Kidney epithelial cell (primary cell): ENCODE data around the gene PRKAR2B. TPM values are rescaled to one million over a fixed set of nuclear protein-coding genes. Genes with fewer than 3 reads are reported as not detected.
A peak's percentile ranks its signal among the peaks of the same experiment; 100 is the strongest.

Experiments used
- DNase-seq: peaks from one replicate; pipeline ENCODE4 v3.0.0-alpha.2; 2010; ENCODE audit warnings: low read depth
- H3K27me3 ChIP-seq: 2 replicates; pipeline ENCODE4 v1.6.0; 2011; ENCODE audit warnings: low read length; ENCODE audit not compliant: control insufficient read depth, insufficient read depth
- H3K36me3 ChIP-seq: 2 replicates; pipeline ENCODE4 v1.5.1; 2011; ENCODE audit warnings: low read length; ENCODE audit not compliant: control insufficient read depth, insufficient read depth
- H3K4me3 ChIP-seq: 2 replicates; pipeline ENCODE4 v1.5.1; 2011; ENCODE audit warnings: low read depth, mild to moderate bottlenecking, control low read depth, low read length
- total RNA-seq: library from RNA; depleted of rRNA; stranded (reverse); fragments of >200 nt; gene quantifications from 2 replicates; pipeline ENCODE4 v1.2.3, GENCODE V29; 2015
- TF ChIP-seq, protein P1 (sequence below): IDR thresholded peaks from 2 replicates; pipeline ENCODE4 v1.5.1; 2011; ENCODE audit warnings: mild to moderate bottlenecking, moderate library complexity, low read length, control low read depth, inconsistent platforms; ENCODE audit not compliant: insufficient read depth, poor library complexity, severe bottlenecking

Gene PRKAR2B
- total RNA-seq, 1 donor from 2014 or later, result 3.7 TPM

DNA sequence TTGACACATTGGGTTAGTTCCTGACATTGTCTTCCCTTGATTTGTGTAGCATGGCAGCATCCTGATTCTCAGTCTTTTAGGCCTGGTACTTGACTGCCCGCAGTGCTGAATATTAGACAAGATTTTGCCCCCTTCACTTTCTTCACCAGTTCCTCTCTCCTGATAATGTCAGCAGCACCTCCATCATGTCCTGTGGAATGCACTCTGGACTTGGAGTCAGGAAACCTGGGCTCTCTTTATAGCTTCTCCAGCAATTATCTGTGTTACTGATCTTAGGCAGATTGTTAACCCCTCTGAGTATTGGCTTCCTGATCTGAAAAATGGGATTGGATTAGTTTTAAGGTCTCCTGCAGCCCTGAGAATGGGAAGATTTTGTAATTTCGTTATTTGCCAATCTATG lies 143.3 kb downstream of the PRKAR2B start:
- Histone ChIP-seq H3K27me3 (no peaks in the 10 kb centered on the region), H3K4me3 (no peak overlapping the region), H3K36me3 (no peaks in the 10 kb centered on the region)
- TF ChIP-seq, protein P1, sequence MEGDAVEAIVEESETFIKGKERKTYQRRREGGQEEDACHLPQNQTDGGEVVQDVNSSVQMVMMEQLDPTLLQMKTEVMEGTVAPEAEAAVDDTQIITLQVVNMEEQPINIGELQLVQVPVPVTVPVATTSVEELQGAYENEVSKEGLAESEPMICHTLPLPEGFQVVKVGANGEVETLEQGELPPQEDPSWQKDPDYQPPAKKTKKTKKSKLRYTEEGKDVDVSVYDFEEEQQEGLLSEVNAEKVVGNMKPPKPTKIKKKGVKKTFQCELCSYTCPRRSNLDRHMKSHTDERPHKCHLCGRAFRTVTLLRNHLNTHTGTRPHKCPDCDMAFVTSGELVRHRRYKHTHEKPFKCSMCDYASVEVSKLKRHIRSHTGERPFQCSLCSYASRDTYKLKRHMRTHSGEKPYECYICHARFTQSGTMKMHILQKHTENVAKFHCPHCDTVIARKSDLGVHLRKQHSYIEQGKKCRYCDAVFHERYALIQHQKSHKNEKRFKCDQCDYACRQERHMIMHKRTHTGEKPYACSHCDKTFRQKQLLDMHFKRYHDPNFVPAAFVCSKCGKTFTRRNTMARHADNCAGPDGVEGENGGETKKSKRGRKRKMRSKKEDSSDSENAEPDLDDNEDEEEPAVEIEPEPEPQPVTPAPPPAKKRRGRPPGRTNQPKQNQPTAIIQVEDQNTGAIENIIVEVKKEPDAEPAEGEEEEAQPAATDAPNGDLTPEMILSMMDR, result no peak
- no peak for DNase-seq

DNA sequence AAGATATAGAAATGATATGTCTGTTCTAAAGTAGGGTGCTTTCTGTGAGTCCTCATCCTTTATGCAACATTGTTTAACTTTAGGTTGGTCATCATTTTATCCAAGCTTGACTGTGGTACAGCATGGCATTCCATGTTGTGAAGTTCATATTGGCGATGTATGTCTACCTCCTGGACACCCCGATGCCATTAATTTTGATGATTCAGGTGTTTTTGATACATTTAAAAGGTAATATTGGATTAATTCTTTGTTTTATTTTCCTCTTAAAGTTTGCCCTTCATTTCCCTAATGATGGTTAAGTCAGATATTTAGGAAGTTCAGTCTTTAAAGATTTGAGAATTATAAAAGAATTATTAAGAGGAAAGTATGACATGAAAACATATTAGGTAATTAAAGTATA lies 145.6 kb downstream of the PRKAR2B start:
- TF ChIP-seq, protein P1, result no peak
- H3K36me3 ChIP-seq, result no peaks in the 10 kb centered on the region
- H3K27me3 ChIP-seq, result no peaks in the 10 kb centered on the region
- no peak overlapping the region for H3K4me3 ChIP-seq
- no peak for DNase-seq

- Histone ChIP-seq H3K4me3 (no peak overlapping the region), H3K36me3 (no peaks in the 10 kb centered on the region), H3K27me3 (no peaks in the 10 kb centered on the region)
- no peak for DNase-seq
- TF ChIP-seq, protein P1, result no peak
Measured at GRCh38 chr7:107194052-107194451, 149.5 kb downstream of the PRKAR2B start.

- H3K4me3 ChIP-seq, result no peak overlapping the region
- DNase-seq, result no peak
- H3K27me3 ChIP-seq, result no peaks in the 10 kb centered on the region
- no peaks in the 10 kb centered on the region for H3K36me3 ChIP-seq
- TF ChIP-seq, protein P1, result no peak
Measured at GRCh38 chr7:107196834-107197610, 152.5 kb downstream of the PRKAR2B start.

GRCh38 chr7:107201795-107202450 lies 157.4 kb downstream of the PRKAR2B start:
- no peaks in the 10 kb centered on the region for H3K36me3 ChIP-seq
- TF ChIP-seq, protein P1, result peak; percentile 51
- no peak for DNase-seq

More at GRCh38 chr7:107201795-107202450, 157.4 kb downstream of the PRKAR2B start:
- H3K4me3 ChIP-seq, result no peak overlapping the region
- no peaks in the 10 kb centered on the region for H3K27me3 ChIP-seq
